Muscle of back (tissue), 11 donors: ENCODE measurements around the gene PARVG. TPM values are rescaled to one million over a fixed set of nuclear protein-coding genes. Genes with fewer than 3 reads are reported as not detected.

Experiments
- DNase-seq, 3 donors: peaks; one replicate each; pipeline versions ENCODE4 v3.0.0 to v3.0.0-alpha.2; 2013
- polyA plus RNA-seq, 10 donors: library from polyadenylated mRNA; unstranded; fragments of 120-200 nt; gene quantifications; one replicate each; pipeline ENCODE4 v1.2.1, GENCODE V29; 2013; ENCODE audit not compliant: insufficient read length in 10 of 10

The PARVG gene
- polyA plus RNA-seq, 10 donors, result 1.8 to 7.3 (median 3.4) TPM

- no peak for DNase-seq
Measured at GRCh38 chr22:44242946-44243724, 62.4 kb downstream of the PARVG start.

GRCh38 chr22:44243761-44244160 is 63.0 kb downstream of the PARVG start:
- DNase-seq, result no peak

DNA sequence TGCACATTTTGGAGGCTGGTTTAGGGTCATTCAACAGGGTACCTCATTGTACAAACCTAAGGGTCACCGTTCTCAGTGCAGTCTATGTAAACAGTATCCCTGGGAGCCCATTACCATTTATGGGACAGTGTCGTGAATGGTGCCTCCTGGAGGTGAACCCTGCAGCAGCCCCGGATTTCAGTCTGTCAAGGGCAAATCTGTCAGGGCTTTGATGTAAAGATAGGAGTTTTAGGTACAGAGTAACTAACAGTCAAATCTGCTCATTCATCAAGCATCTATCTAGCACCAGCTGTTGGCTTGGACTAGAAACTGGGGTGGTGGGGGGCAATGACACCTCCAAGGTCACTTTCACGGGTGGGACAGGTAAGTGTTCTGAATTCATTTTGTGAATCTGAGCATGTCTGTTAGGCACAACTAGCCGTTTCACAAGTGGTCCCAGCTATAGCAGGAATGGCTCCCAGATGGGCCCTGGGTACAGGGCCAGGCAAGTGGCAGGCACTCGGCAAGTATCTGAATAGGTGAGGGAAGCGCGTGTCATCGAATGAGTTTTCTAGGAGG is 63.6 kb downstream of the PARVG start:
- DNase-seq, result no peak

- no peak for DNase-seq
Measured at GRCh38 chr22:44245438-44245837, 64.7 kb downstream of the PARVG start.

GRCh38 chr22:44245867-44246266 is 65.1 kb downstream of the PARVG start:
- DNase-seq, result no peak

DNA sequence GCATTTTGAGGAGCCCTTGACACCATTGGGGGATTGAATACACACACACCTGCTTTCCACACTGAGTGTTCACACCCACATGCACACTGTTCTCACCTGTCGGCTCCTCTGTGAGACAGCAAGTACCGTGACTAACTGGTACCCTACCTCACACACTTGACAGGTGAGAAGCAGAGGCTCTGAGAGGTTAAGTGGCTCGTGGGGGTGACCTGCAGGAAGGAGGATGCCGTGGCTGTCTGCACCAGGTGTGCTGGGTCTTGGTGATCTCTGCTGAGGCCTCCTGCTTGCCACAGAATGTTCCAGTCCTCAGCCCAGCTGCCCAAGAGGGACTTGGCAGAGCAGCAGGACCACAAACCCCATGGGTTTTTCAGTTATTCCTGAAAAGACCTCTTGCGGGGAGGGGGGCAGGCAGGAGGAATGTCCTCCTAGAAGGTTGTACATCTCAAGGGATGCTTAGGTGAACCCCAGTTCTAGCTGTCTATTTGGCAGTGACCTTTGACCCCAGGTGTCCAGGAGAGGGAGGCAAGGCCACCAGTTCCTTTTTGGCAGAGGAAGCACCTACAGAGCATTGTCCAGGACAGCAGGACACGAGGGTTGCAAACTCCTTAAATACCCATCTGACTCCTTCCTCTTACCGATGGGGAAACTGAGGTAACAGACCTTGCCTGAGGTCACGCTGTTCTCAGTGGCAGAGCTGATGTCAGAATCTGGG is 66.0 kb downstream of the PARVG start:
- no peak for DNase-seq

- no peak for DNase-seq
Measured at GRCh38 chr22:44247346-44247745, 66.6 kb downstream of the PARVG start.

GRCh38 chr22:44247923-44248892 is 67.5 kb downstream of the PARVG start:
- DNase-seq, result no peak

DNA sequence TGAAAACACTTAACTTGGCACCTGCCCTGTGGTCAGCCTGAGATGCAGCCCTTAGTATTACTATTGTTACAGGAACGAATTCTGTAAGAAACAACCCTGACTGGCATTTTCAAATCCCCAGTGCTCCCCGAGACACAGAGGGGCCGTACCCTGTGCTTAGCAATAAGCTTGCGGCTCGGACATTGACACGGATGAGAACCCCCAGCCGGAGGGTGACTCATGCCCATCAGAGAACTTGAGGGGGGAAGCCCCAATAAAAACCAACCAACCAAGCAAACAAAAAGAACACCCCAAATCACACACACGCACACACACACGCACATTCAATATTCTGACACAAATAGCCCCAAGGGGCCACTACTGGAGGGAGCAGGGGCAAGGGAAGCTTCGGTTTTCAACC is 68.2 kb downstream of the PARVG start:
- DNase-seq, result no peak

- DNase-seq, result no peak
Measured at GRCh38 chr22:44249376-44250147, 68.8 kb downstream of the PARVG start.

DNA sequence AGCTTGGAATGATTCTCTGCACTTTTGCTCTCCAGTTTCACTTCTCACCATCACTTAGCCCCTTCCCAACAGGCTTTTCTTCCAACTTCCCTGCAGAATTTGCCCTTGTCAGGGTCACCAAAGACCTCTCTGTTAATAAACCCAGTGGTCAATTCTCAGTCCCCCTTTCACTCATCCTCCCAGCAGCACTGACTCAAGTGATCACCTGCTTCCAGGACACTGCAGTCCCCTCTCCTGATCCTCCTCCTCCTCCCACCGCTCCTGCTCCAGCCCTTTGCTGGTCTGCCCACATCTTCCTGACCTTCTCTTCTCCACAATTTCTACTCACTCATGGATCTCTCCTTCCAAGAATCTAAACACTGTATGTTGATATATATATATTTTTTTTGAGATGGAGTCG is 74.1 kb downstream of the PARVG start:
- DNase-seq, result no peak

DNA sequence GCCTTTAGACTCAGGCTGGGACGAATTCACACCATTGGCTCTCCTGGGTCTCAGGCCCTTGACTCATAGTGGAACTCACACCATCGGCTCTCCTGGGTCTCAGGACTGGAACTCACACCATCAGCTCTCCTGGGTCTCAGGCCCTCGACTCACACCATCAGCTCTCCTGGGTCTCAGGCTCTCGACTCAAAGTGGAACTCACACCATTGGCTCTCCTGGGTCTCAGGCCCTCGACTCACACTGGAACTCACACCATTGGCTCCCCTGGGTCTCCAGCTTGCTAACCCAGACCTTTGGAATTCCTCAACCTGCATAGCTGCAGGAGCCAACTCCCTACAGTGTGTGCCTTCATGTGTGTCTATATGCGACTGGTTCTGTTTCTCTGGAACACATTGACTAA is 75.4 kb downstream of the PARVG start:
- DNase-seq, result no peak

DNA sequence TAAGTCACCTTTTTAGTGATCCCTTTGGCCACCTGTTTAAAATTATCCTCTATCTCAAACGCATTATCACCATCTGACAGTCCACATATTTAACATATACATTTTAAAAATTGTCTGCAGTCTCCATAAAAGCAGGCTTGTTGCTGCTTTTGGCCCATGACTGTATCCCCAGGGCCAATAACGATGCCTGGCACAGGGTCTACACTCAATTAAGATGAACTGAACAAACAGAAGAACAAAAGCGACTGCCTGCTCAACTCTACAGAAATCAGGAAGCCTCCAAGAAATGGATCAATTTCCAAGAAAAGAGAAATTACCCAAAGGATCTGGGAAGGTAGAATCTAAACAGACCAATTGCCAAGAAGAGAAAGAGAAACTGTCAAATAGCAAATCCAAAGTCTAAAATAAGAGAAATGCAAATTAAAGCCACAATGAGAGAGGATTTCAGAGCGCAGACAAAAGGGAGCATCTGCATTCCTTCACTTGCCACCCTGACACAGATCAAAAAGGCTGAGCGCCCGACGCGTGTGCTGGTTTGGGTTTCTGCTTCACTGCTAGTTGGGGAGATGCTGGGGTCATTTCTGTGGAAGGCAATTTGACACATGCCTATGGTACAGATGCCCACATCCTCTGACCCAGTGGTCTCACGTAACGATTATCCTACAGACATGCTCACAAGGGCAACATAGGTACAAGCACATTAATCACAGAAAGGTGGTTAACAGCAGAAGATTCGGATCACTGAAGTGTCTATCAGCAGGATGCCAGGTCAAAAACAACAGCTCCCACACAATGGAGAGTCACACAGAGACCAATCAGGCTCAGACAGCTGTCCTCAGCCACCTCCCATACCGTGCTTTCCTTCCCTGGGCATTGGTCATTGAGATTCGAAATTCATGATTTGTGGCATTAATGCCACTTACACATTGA is 76.1 kb downstream of the PARVG start:
- no peak for DNase-seq

Other genes starting within 250 kb of the PARVG start
- gene SAMM50, start 225.5 kb upstream of the PARVG start, polyA plus RNA-seq, result 10 to 100 TPM; 44.7 to 56.9 (median 53.1) TPM
- gene PARVB, start 156.6 kb upstream of the PARVG start, polyA plus RNA-seq, result 10 to 100 TPM; 31.4 to 42.7 (median 39.0) TPM
- 10 to 100 TPM in 8 of 10 donors, 1 to 10 TPM in 2; 8.5 to 18.6 (median 11.9) TPM for gene SHISAL1, start 132.0 kb downstream of the PARVG start, polyA plus RNA-seq